Adrenal gland (tissue), 5 donors: ENCODE data around the gene INPP5A.

Experiments used
- CTCF ChIP-seq, 6 experiments: fragments of 450-650 bp in 4 of 6; fragments of 200-600 bp in 2 of 6; sonication (generic) in 1 of 6; IDR thresholded peaks; 1 replicate in 5 of 6; 2 replicates in 1 of 6; pipeline versions ENCODE4 v1.5.1 to v1.8.0; 2016 to 2021; ENCODE audit warnings: antibody characterized with exemption in 6 of 6, mild to moderate bottlenecking in 2 of 6, moderate library complexity in 1 of 6
- POLR2A ChIP-seq, 2 donors: fragments of 450-650 bp; IDR thresholded peaks; one replicate each; pipeline ENCODE4 v1.6.1; 2017; ENCODE audit warnings: antibody characterized with exemption in 2 of 2, mild to moderate bottlenecking in 2 of 2, moderate library complexity in 1 of 2
- donor health status: DM: no; HTN: no; CAD: no.

- TF ChIP-seq CTCF (IDR thresholded peaks at IDR 0.05) (no peak), POLR2A (IDR thresholded peaks at IDR 0.05) (no peak)
These were observed 189.8 kb downstream of the INPP5A start for GRCh38 chr10:132727411-132727810.
